ENCODE results near the gene ZCWPW1.
"Not testable (repeated sequence)": the region's sequence is repeated elsewhere in the genome, so short reads cannot be mapped to it uniquely, and the experiment has no call there.

ZCWPW1 gene

DNA sequence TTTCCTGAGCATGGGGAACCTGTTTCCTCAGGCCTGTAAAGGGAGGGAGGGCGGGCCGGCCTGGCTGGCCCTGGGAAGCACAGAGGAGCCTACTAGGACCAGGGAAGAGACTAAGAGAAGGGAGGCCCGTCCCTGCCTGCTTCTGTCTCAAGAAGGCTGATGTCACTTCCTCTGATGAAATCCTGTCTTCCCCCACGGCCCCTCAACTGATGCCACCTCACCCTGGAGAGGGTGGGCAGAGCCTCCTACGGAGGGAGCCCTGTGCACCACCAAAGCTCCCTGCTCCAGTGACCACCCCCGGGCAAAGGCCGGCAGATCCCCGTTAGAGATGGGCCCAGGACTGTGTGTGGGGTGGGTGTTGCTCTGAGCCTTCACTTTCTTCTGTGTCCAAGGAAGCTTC is 56.2 kb downstream of the ZCWPW1 start:
- no peak for DNase-seq

DNA sequence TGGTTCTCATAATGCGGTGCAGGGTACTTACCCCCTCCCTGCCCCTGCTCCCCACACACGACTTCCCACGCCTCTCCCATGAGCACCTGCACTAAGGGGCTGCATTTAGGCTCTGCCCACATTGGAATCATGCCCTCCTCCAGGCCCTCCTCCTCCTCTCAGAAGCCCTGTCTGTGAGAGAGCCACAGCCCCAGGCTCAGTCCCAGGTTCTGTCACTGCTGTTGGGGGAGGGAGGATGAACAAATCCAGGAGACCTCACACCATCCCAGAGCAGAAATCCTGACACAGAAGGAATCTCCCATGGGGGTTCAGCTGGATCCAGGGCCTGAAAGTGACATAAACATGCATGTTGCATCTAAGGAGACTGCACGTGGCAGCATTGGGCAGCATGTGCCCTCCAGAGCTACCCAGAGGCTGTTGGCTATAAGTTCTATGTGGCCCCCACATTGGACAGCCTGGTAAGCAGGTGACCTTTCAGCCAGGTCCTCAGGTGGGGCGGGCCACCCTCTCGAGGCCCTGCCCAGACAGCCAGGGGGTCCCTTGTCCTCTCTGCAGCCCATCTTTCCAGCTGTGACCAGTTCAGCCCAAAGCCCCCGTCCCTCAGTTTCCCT is 56.8 kb downstream of the ZCWPW1 start:
- DNase-seq, result no peak

GRCh38 chr7:100370746-100371145 is 57.8 kb downstream of the ZCWPW1 start:
- no peak for DNase-seq

- no peak for DNase-seq
Measured at GRCh38 chr7:100370303-100370702, 58.2 kb downstream of the ZCWPW1 start.

- no peak for DNase-seq
Measured at GRCh38 chr7:100369105-100369504, 59.4 kb downstream of the ZCWPW1 start.

DNA sequence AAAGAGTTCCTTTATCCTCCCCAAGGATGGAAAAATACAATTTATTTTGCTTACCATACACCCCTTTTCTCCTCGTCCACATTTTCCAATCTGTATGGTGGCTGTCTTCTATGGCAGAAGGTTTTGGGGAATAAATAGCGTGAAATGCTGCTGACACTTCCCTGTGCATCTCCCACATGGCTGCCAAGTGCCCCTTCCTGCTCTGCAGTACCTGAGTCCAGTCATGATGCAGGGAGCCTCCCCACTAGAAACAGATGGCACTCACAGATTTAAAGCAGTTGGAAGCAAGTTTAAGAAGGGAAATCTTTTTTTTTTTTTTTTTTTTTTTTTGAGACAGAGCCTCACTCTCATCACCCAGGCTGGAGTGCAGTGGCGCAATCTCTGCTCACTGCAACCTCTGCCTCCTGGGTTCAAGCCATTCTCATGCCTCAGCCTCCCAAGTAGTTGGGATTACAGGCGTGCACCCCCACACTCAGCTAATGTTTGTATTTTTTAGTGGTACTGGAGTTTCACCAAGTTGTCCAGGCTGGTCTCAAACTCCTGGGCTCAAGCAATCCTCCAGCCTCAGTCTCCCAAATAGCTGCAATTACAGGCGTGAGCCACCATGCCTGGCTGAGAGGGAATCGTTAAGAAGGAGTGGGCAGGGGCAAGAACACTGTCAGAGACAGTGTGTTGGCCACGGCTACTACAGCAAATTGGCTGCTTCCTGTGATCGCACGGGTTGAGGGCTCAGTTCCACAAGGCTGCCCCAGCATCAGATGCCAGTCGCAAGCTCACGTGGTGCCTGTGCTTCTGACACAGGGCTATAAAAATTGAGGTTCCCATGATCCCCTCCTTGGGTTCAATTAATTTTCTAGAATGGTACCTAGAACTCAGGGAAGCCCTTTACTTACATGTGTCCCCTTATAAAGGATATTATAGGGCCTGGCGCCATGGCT is 60.6 kb downstream of the ZCWPW1 start:
- no peak for DNase-seq

DNA sequence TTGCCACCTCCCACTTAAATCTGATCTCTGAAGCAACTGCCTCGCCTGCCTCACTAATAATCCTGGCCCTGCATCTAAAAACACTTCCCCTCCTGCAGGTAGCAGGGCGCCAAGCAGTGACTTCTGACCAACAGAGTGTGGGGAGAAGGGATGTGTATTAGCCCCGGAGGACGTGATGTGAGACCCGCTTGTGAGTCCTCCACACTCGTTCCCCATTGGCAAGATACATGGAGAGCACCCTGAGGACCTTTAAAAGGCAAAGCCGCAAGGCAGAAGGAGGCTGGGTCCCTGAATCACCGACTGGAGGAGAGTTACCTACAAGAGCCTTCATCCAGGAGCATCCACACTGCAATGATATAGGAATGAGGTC is 61.3 kb downstream of the ZCWPW1 start:
- no peak for DNase-seq

GRCh38 chr7:100366411-100367250 is 61.9 kb downstream of the ZCWPW1 start:
- DNase-seq, result no peak

DNA sequence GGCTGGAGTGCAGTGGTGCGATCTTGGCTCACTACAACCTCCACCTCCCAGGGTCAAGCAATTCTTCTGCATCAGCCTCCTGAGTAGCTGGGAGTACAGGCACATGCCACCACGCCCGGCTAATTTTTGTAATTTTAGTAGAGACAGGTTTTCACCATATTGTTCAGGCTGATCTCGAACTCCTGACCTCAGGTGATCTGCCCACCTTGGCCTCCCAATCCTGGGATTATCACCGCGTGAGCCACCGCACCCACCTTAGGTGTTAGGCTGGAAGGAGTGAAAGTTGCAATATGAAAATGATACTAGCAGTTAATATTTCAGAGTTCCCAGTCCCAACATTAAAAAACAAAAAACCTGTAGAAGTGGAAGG is 62.5 kb downstream of the ZCWPW1 start:
- DNase-seq, result not testable (repeated sequence)

- DNase-seq, result no peak
Measured at GRCh38 chr7:100364480-100364879, 64.0 kb downstream of the ZCWPW1 start.

DNA sequence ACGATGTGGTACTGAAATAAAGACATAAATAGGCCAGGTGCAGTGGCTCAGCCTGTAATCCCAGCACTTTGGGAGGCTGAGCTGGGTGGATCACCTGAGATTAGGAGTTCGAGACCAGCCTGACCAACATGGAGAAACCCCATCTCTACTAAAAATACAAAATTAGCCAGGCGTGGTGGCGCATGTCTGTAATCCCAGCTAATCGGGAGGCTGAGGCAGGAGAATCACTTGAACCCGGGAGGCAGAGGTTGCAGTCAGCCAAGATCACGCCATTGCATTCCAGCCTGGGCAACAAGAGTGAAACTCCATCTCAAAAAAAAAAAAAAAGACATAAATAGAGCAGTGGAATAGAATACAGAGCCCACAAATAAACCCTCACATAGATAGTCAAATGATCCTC is 64.7 kb downstream of the ZCWPW1 start:
- DNase-seq, result not testable (repeated sequence)

DNA sequence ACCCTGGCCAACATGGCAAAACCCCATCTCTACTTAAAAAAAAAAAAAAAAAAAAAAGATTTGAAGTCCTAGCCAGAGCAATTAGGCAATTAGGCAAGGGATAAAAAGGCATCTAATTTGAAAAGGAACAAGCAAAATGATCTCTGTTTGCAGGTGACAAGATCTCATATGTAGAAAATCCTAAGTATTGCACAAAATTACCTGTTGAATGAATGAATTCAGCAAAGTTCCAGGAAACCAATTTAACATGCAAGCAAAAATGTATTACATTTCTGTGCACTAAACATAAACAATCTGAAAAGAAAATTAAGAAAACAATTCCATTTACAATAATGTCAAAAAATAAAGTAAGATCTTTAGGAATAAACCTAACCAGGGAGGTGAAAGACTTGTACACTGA is 65.4 kb downstream of the ZCWPW1 start:
- DNase-seq, result no peak

DNA sequence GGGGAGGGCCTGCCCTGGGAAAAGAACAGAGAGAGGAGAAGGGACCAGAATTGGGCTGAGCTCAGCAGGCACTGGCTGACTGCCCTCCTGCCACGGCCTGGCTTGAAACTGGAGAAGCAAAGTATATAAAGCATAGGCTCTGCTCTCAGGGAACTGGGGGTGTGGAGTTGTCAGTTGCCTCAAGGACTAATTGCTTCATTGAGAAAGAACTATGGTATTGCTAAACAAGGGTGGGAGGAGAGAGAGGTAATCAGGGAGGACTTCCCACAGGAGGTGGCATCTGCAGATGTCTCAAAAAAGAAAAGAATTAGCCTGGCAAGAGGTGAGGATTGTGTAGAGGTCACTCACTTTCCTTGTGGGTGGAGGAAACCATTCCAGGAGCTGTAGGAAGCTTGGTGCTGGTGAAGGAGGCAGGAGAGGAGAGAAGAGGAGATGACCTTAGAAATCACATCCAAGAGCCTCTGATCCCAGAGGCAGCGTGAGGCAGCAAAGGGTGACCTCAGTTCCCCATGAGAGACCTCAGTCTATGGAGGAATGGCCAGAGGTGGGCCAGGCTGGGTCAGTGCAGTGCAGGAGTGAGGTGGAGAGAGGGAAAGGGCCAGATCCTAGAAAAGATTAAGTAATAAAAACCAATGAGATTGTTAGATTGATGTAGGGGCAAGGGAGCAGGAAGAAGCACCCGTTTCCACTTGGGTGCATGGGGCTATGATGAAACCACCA is 68.2 kb downstream of the ZCWPW1 start:
- no peak for DNase-seq

GRCh38 chr7:100358857-100359212 is 69.7 kb downstream of the ZCWPW1 start:
- no peak for DNase-seq

DNA sequence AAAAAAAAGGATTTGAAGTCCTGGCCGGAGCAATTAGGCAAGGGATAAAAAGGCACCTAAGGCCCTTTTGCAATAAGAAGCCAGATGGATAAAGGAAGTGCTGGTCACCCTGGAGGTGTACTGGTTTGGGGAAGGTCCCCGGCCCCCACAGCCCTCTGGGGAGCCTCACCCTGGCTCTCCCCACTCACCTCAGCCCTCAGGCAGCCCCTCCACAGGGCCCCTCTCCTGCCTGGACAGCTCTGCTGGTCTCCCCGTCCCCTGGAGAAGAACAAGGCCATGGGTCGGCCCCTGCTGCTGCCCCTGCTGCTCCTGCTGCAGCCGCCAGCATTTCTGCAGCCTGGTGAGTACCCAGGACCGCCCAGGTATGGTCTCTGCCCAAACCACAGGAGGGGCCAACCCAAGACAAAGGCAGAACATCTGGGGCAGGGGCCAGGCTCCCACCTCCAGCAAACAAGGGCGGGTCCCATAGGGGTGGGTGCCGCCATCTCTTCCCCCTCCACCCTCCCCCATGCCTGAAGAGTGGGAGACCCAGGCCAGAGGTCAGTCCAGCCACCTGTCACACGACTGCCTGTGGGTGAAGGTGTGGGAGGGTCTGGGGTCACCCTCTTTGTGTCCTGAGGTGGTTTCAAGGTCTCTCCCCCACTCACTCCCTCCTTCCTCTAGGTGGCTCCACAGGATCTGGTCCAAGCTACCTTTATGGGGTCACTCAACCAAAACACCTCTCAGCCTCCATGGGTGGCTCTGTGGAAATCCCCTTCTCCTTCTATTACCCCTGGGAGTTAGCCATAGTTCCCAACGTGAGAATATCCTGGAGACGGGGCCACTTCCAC is 70.3 kb downstream of the ZCWPW1 start, which contains the start of gene PILRB:
Gene PILRB (plus strand): TSS at position 91 of the 830 bp plus-strand sequence. CDS start 186 bp downstream, at position 277.
- DNase-seq, result no peak

GRCh38 chr7:100357131-100357561 is 71.4 kb downstream of the ZCWPW1 start:
- DNase-seq, result no peak

GRCh38 chr7:100356416-100357068 is 72.0 kb downstream of the ZCWPW1 start:
- no peak for DNase-seq

GRCh38 chr7:100353685-100354330 is 74.7 kb downstream of the ZCWPW1 start:
- no peak for DNase-seq

DNA sequence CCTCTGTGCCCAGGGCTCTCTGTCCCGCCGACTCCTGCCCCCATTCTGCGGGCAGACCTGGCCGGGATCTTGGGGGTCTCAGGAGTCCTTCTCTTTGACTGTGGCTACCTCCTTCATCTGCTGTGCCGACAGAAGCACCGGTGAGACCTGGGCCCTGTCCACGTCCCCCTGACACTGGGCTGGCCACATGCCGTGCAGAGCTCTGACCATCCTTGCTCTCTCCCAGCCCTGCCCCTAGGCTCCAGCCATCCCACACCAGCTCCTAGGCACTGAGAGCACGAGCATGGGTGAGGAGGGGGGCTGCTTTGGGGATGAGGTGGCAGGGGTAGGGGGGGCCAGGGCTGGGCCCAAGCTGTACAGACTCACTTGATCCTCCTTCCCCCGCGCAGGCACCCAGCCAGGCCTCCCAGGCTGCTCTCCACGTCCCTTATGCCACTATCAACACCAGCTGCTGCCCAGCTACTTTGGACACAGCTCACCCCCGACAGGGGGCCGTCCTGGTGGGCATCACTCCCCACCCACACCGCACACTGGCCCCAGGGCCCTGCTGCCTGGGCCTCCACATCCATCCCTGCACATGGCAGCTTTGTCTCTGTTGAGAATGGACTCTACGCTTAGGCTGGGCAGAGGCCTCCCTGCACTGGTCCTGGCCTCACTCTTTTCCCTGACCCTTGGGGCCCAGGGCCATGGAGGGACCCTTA is 75.4 kb downstream of the ZCWPW1 start:
- DNase-seq, result no peak

DNA sequence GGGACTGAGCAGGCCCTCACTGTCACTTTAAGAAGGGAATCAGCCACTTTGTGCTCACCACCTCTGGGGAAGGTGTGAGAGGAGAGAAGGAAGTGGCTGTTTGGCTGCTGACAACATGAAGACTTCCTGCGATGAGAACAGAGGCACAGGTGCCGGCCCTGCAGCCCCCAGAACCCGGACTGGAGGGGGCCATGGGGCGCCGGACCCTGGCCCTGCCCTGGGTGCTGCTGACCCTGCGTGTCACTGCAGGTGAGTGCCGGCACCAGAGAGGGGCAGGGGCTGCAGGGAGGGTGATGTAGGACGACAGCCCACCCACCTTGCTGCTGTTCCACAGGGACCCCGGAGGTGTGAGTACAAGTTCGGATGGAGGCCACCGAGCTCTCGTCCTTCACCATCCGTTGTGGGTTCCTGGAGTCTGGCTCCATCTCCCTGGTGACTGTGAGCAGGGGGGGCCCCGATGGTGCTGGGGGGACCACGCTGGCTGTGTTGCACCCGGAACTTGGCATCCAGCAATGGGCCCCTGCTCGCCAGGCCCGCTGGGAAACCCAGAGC is 76.2 kb downstream of the ZCWPW1 start:
- DNase-seq, result not testable (repeated sequence)

All from effector CD8-positive, alpha-beta T cell (primary cell).